K562 (cell line): ENCODE measurements around the gene STK11. TPM values are rescaled to one million over a fixed set of nuclear protein-coding genes. Genes with fewer than 3 reads are reported as not detected.

ENCODE experiments used
- ATAC-seq: fragments of 200-7000 bp; cut with Tn5 transposase; 3 replicates; pipeline ENCODE4 v1.9.1; 2020; ENCODE audit warnings: moderate library complexity
- BruUV-seq: library from RNA; stranded (reverse); fragments of 400-500 nt; replicated peaks from 2 replicates; lab custom pipeline; 2021; lab: Mats Ljungman, UMichigan
- CTCF ChIA-PET: fragments of 300-600 bp; formaldehyde crosslinking; extraction: SDS; loops from one replicate; lab custom pipeline; 2021; ENCODE audit warnings: low intra/inter-chr PET ratio; lab: Yijun Ruan, JAX
- POLR2A ChIA-PET: fragments of 300-600, 350-650 bp; sonication (Branson Sonifier 250); formaldehyde crosslinking; extraction: SDS; loops from one replicate; lab custom pipeline; 2021; ENCODE audit warnings: antibody characterized with exemption, inconsistent platforms; lab: Yijun Ruan, JAX
- DNase-seq, 4 experiments: peaks; one replicate each; pipeline versions ENCODE4 v3.0.0 to v3.0.0-alpha.2; 2011 to 2018; ENCODE audit warnings: low spot score in 3 of 4, mixed read lengths in 3 of 4; ENCODE audit errors: extremely low read depth in 1 of 4
- FAIRE-seq: peaks from 2 replicates; lab custom pipeline; 2011; peaks lifted over from hg19 to GRCh38; lab: Jason Lieb, UNC
- H2AFZ ChIP-seq: 2 replicates; pipeline ENCODE4 v1.6.0; 2011; ENCODE audit warnings: low read depth, low read length, control low read depth, inconsistent platforms
- H3K27ac ChIP-seq: fragments of 200-600 bp; 3 replicates; pipeline ENCODE4 v1.8.0; 2011; ENCODE audit warnings: low read depth, mild to moderate bottlenecking, control low read depth, inconsistent platforms, low read length, moderate library complexity, mixed read lengths; ENCODE audit errors: extremely low read depth
- H3K27me3 ChIP-seq, 2 experiments: fragments of 300-600 bp in 1 of 2; 2 replicates in 1 of 2; 3 replicates in 1 of 2; pipeline versions ENCODE4 v1.6.0 to v1.8.0; 2011; ENCODE audit warnings: inconsistent platforms in 2 of 2, low read length in 2 of 2, mild to moderate bottlenecking in 1 of 2, mixed read lengths in 1 of 2, moderate library complexity in 1 of 2; ENCODE audit not compliant: control insufficient read depth in 2 of 2, insufficient read depth in 2 of 2
- H3K36me3 ChIP-seq: fragments of 300-600 bp; 3 replicates; pipeline ENCODE4 v1.8.0; 2011; ENCODE audit warnings: mild to moderate bottlenecking, low read length, inconsistent platforms; ENCODE audit not compliant: control insufficient read depth, insufficient read depth
- H3K4me1 ChIP-seq, 2 experiments: fragments of 200-600 bp in 1 of 2; replicated peaks in 1 of 2; 2 replicates in 1 of 2; 3 replicates in 1 of 2; pipeline versions ENCODE4 v1.5.1 to v1.8.0; 2011; ENCODE audit warnings: inconsistent platforms in 2 of 2, low read length in 2 of 2, mild to moderate bottlenecking in 1 of 2, mixed read lengths in 1 of 2, moderate library complexity in 1 of 2; ENCODE audit not compliant: control insufficient read depth in 2 of 2, insufficient read depth in 2 of 2
- H3K4me2 ChIP-seq: 2 replicates; pipeline ENCODE4 v1.6.1; 2011; ENCODE audit warnings: low read length, control low read depth, inconsistent platforms, mixed read lengths; ENCODE audit not compliant: insufficient read depth
- H3K4me3 ChIP-seq: fragments of 200-600 bp; sonication (generic), shearing (Covaris generic); 2 replicates; pipeline ENCODE4 v1.5.1; 2016; ENCODE audit warnings: control low read depth, inconsistent platforms
- H3K79me2 ChIP-seq: fragments of 200-600 bp; 3 replicates; pipeline ENCODE4 v1.8.0; 2011; ENCODE audit warnings: low read length, inconsistent platforms; ENCODE audit not compliant: control insufficient read depth, insufficient read depth
- H3K9ac ChIP-seq, 2 experiments: 2 replicates each; pipeline versions ENCODE4 v1.6.0 to v1.6.1; 2011; ENCODE audit warnings: low read depth in 2 of 2, low read length in 2 of 2, control low read depth in 1 of 2, inconsistent platforms in 1 of 2, mild to moderate bottlenecking in 1 of 2, mixed read lengths in 1 of 2; ENCODE audit not compliant: insufficient read depth in 1 of 2
- H3K9me1 ChIP-seq: one replicate; pipeline ENCODE4 v1.6.0; 2011; ENCODE audit warnings: inconsistent platforms, mild to moderate bottlenecking, low read length, moderate library complexity; ENCODE audit not compliant: control insufficient read depth, insufficient read depth
- H3K9me3 ChIP-seq: replicated peaks from 2 replicates; pipeline ENCODE4 v1.5.1; 2011; ENCODE audit warnings: low read depth, low read length, inconsistent platforms; ENCODE audit not compliant: control insufficient read depth, insufficient read depth
- H4K20me1 ChIP-seq: replicated peaks from 2 replicates; pipeline ENCODE4 v1.6.1; 2011; ENCODE audit warnings: low read length, inconsistent platforms, mixed read lengths; ENCODE audit not compliant: control insufficient read depth, insufficient read depth
- CBX2 ChIP-seq: fragments of 200-600 bp; sonication (generic); IDR thresholded peaks from one replicate; pipeline ENCODE4 v1.6.1; 2012; ENCODE audit warnings: mild to moderate bottlenecking, low read length, inconsistent platforms; ENCODE audit not compliant: insufficient read depth, poor library complexity, severe bottlenecking
- CC2D1A ChIP-seq: fragments of 450-650 bp; IDR thresholded peaks from 2 replicates; pipeline ENCODE4 v1.6.1; 2017; ENCODE audit warnings: mild to moderate bottlenecking
- EHMT2 ChIP-seq: fragments of 450-650 bp; IDR thresholded peaks from 2 replicates; pipeline ENCODE4 v1.6.1; 2018; ENCODE audit warnings: antibody characterized with exemption
- ETV6 ChIP-seq, 3 experiments: fragments of 150-350 bp in 1 of 3; sonication (generic) in 1 of 3; formaldehyde crosslinking in 1 of 3; IDR thresholded peaks; 2 replicates each; pipeline versions ENCODE4 v1.6.1 to v1.8.0; 2014 to 2022; ENCODE audit warnings: borderline replicate concordance in 2 of 3, low read depth in 2 of 3, antibody characterized with exemption in 1 of 3, low read length in 1 of 3, mild to moderate bottlenecking in 1 of 3, missing genetic modification reagents in 1 of 3
- FOS ChIP-seq: IDR thresholded peaks from 3 replicates; pipeline ENCODE4 v1.6.1; 2011; ENCODE audit not compliant: insufficient read length; ENCODE audit errors: extremely low read depth
- HMGN3 ChIP-seq: IDR thresholded peaks from 2 replicates; pipeline ENCODE4 v1.6.1; 2011; ENCODE audit warnings: borderline replicate concordance, low read depth, mild to moderate bottlenecking, mixed read lengths, low read length; ENCODE audit not compliant: insufficient read length; ENCODE audit errors: extremely low read depth
- ILF3 ChIP-seq: fragments of 450-650 bp; IDR thresholded peaks from 2 replicates; pipeline ENCODE4 v1.6.1; 2018; ENCODE audit warnings: antibody characterized with exemption, mild to moderate bottlenecking, moderate library complexity, borderline replicate concordance
- L3MBTL2 ChIP-seq: fragments of 450-650 bp; IDR thresholded peaks from 2 replicates; pipeline ENCODE4 v1.6.1; 2016; ENCODE audit warnings: mild to moderate bottlenecking, moderate library complexity
- MEF2A ChIP-seq: IDR thresholded peaks from 2 replicates; pipeline ENCODE4 v1.6.1; 2011; ENCODE audit warnings: low read depth, mild to moderate bottlenecking, low read length, moderate library complexity; ENCODE audit not compliant: control insufficient read depth
- PHF20 ChIP-seq: fragments of 450-650 bp; IDR thresholded peaks from 2 replicates; pipeline ENCODE4 v1.6.1; 2018; ENCODE audit not compliant: partially characterized antibody
- RAD51 ChIP-seq: fragments of 450-650 bp; IDR thresholded peaks from 2 replicates; pipeline ENCODE4 v1.7.1; 2016; ENCODE audit warnings: low read depth, mild to moderate bottlenecking, borderline replicate concordance
- SLC30A9 ChIP-seq: fragments of 250-450 bp; sonication (Bioruptor Pico); IDR thresholded peaks from 2 replicates; pipeline ENCODE4 v1.8.0; 2022; ENCODE audit warnings: mild to moderate bottlenecking, moderate library complexity
- SMARCE1 ChIP-seq: fragments of 450-650 bp; IDR thresholded peaks from 2 replicates; pipeline ENCODE4 v1.7.1; 2016; ENCODE audit warnings: mild to moderate bottlenecking
- TEAD1 ChIP-seq, 2 experiments: fragments of 450-650 bp in 1 of 2; sonication (generic) in 1 of 2; formaldehyde crosslinking; IDR thresholded peaks; 2 replicates each; pipeline versions ENCODE4 v1.4.0 to v1.8.0; 2020 to 2022; ENCODE audit warnings: mild to moderate bottlenecking in 2 of 2, missing genetic modification reagents in 1 of 2
- TSHZ1 ChIP-seq: fragments of 250-450 bp; sonication (Bioruptor Pico); IDR thresholded peaks from 2 replicates; pipeline ENCODE4 v1.4.0; 2020; ENCODE audit warnings: mild to moderate bottlenecking, moderate library complexity
- ZC3H11A ChIP-seq: IDR thresholded peaks from 2 replicates; pipeline ENCODE4 v1.6.1; 2012; ENCODE audit warnings: low read depth, low read length, improper control_type of control experiment
- ZNF174 ChIP-seq: fragments of 250-450 bp; sonication (Bioruptor Pico); IDR thresholded peaks from 2 replicates; pipeline ENCODE4 v1.4.0; 2020; ENCODE audit warnings: mild to moderate bottlenecking
- WGBS: fragments of 100-300 bp; shearing (Covaris generic); methylation state at CpG from one replicate; pipeline ENCODE4 v1.1.6; 2016; ENCODE audit warnings: low coverage, mixed read lengths; ENCODE audit not compliant: insufficient coverage; ENCODE audit errors: missing lambda C conversion rate; 5-methylcytosine and 5-hydroxymethylcytosine counted together
- in situ Hi-C: fragments of 300-500 bp; cut with MboI; formaldehyde crosslinking; loops from 4 replicates; pipeline ENCODE4 v1.15.0; 2018; ENCODE audit warnings: inconsistent platforms, mixed read lengths
- intact Hi-C: fragments of 100-400 bp; cut with micrococcal nuclease; formaldehyde crosslinking; loops from 2 replicates; pipeline ENCODE4 v1.14.2; 2022
- polyA plus RNA-seq, 8 experiments: library from polyadenylated mRNA; depleted of rRNA in 4 of 8; stranded (reverse) in 5 of 8; unstranded in 3 of 8; fragments of >200 nt; fragmentation: Nextera tagmentation in 2 of 8; fragmentation: Illumina TruSeq in 1 of 8; extraction: Ambion mirVana in 2 of 8; extraction: Trizol in 1 of 8; gene quantifications; 2 replicates each; pipeline versions ENCODE4 v1.2.1 to v1.2.3, GENCODE V29; 2011 to 2014; ENCODE audit warnings: inconsistent platforms in 1 of 8, missing spikeins in 1 of 8
- total RNA-seq, 7 experiments: library from RNA; depleted of rRNA in 6 of 7; stranded (reverse); fragments of >200 nt in 6 of 7; fragmentation: Illumina TruSeq in 2 of 7; extraction: Trizol in 2 of 7; gene quantifications; 2 replicates each; pipeline versions ENCODE4 v1.2.1 to v1.2.3, GENCODE V29; 2011 to 2021; ENCODE audit warnings: low replicate concordance in 1 of 7

The STK11 gene
- total and polyA plus RNA-seq, 9 of the 15 experiments (the other 6 are each of a cell fraction or from before 2014, with no cell fraction given), result 0.15 to 96.5 (median 31.7) TPM

GRCh38 chr19:1273263-1274041 lies 67.9 kb downstream of the STK11 start:
- in situ Hi-C loops, result no loop called here
- peaks cover 78% of the 10 kb centered on the region for H3K79me2 ChIP-seq
- FAIRE-seq (peak; percentile 29), ATAC-seq (no peak), DNase-seq (peak in 1 of 4 experiments; percentile 39)
- H3K9me3 ChIP-seq, result no peaks in the 10 kb centered on the region
- peaks cover 62 to 92% of the 10 kb centered on the region in 2 experiments for H3K4me1 ChIP-seq
- CTCF ChIA-PET, result no interaction called here
- H2AFZ ChIP-seq, result no peak overlapping the region
- peaks cover 71% of the 10 kb centered on the region for H3K36me3 ChIP-seq
- POLR2A ChIA-PET, result interaction anchor here (0.6 to 2.8 kb wide), 13 partner anchors 9 to 474 kb away, joined by 3 to 14 read pairs (median 3); no protein-coding TSS in a partner anchor
- no TSS peak for BruUV-seq
- 63% methylated on average over 25 of the region's 25 CpGs for WGBS
- H3K4me2 ChIP-seq, result peak overlapping the region; percentile 93
- H3K27me3 ChIP-seq, result no peaks in the 10 kb centered on the region
- H3K9me1 ChIP-seq, result no peaks in the 10 kb centered on the region
- H4K20me1 ChIP-seq, result peaks cover 26% of the 10 kb centered on the region
- intact Hi-C loops, result loop anchor here (10.0 kb wide), 1 partner anchor 171 kb away; no protein-coding TSS in a partner anchor
- H3K4me3 ChIP-seq, result peak overlapping the region; percentile 68
- H3K9ac ChIP-seq, result peak overlapping the region; percentile 90 to 92
- peak overlapping the region; percentile 92 for H3K27ac ChIP-seq
- no peak for TF ChIP-seq CBX2
- TF ChIP-seq CC2D1A, result no peak
- TF ChIP-seq SLC30A9 (CRISPR knock-in tag), result no peak
- 0 out of 2 replicates have a peak, but pooled peaks have one; percentile 11 for TF ChIP-seq SMARCE1
- TF ChIP-seq L3MBTL2, result peak; percentile 42; the same call in 1 of the 2 replicates
- TF ChIP-seq FOS, result no peak
- no peak for TF ChIP-seq EHMT2
- TF ChIP-seq RAD51, result peak; percentile 24; the same call in 1 of the 2 replicates
- TF ChIP-seq PHF20, result no peak
- TF ChIP-seq ZNF174 (CRISPR knock-in tag), result no peak
- peak; percentile 54; the same call in 1 of the 2 replicates for TF ChIP-seq ILF3
- no peak for TF ChIP-seq MEF2A
- TF ChIP-seq ETV6 (IDR thresholded peaks at IDR 0.05; ENCODE audit: borderline replicate concordance in 1 of 2, low read depth in 2 of 2, low read length in 1 of 2), result no peak
- TF ChIP-seq ETV6 (CRISPR knock-in tag; IDR thresholded peaks at IDR 0.05; ENCODE audit: borderline replicate concordance), result no peak
- TF ChIP-seq TSHZ1 (CRISPR knock-in tag), result no peak
- no peak for TF ChIP-seq HMGN3
- TF ChIP-seq ZC3H11A, result no peak
- no peak for TF ChIP-seq TEAD1 (CRISPR knock-in tag; IDR thresholded peaks at IDR 0.05)
